ENCODE measurements around the gene ANKRD33B.
"Not testable (repeated sequence)": the region's sequence is repeated elsewhere in the genome, so short reads cannot be mapped to it uniquely, and the experiment has no call there.

The ANKRD33B gene

GRCh38 chr5:10624206-10624605 lies 60.3 kb downstream of the ANKRD33B start:
- no peak for DNase-seq

- DNase-seq, result no peak
Measured at GRCh38 chr5:10624679-10625078, 60.8 kb downstream of the ANKRD33B start.

- DNase-seq, result no peak
Measured at GRCh38 chr5:10625700-10626472, 62.0 kb downstream of the ANKRD33B start.

- peak; percentile 36 for DNase-seq
Measured at GRCh38 chr5:10626473-10627013, 62.7 kb downstream of the ANKRD33B start.

GRCh38 chr5:10627160-10627701 lies 63.4 kb downstream of the ANKRD33B start:
- DNase-seq, result no peak

- no peak for DNase-seq
Measured at GRCh38 chr5:10628601-10629000, 64.7 kb downstream of the ANKRD33B start.

GRCh38 chr5:10629682-10630081 lies 65.8 kb downstream of the ANKRD33B start:
- DNase-seq, result no peak

GRCh38 chr5:10630126-10630525 lies 66.3 kb downstream of the ANKRD33B start:
- DNase-seq, result no peak

GRCh38 chr5:10630744-10631143 lies 66.9 kb downstream of the ANKRD33B start:
- peak; percentile 63 for DNase-seq

- DNase-seq, result no peak
Measured at GRCh38 chr5:10631316-10631996, 67.6 kb downstream of the ANKRD33B start.

- DNase-seq, result peak; percentile 95
Measured at GRCh38 chr5:10632110-10632761, 68.4 kb downstream of the ANKRD33B start.

- DNase-seq, result no peak
Measured at GRCh38 chr5:10633271-10634049, 69.6 kb downstream of the ANKRD33B start.

- DNase-seq, result peak; percentile 46
Measured at GRCh38 chr5:10634050-10634449, 70.2 kb downstream of the ANKRD33B start.

- no peak for DNase-seq
Measured at GRCh38 chr5:10634562-10634961, 70.7 kb downstream of the ANKRD33B start.

GRCh38 chr5:10635257-10635866 lies 71.5 kb downstream of the ANKRD33B start:
- DNase-seq, result peak; percentile 80

- DNase-seq, result no peak
Measured at GRCh38 chr5:10635867-10636350, 72.0 kb downstream of the ANKRD33B start.

GRCh38 chr5:10636363-10637142 lies 72.7 kb downstream of the ANKRD33B start:
- no peak for DNase-seq

- no peak for DNase-seq
Measured at GRCh38 chr5:10637944-10638343, 74.1 kb downstream of the ANKRD33B start.

GRCh38 chr5:10638723-10639122 lies 74.9 kb downstream of the ANKRD33B start:
- not testable (repeated sequence) for DNase-seq

- DNase-seq, result no peak
Measured at GRCh38 chr5:10639846-10640368, 76.0 kb downstream of the ANKRD33B start.

GRCh38 chr5:10642367-10642766 lies 78.5 kb downstream of the ANKRD33B start:
- no peak for DNase-seq
